HCT116 (cell line): ENCODE measurements around the gene TAS1R1. TPM values are rescaled to one million over a fixed set of nuclear protein-coding genes. Genes with fewer than 3 reads are reported as not detected.

Experiments
- ATAC-seq: fragments of 200-7000 bp; cut with Tn5 transposase; 2 replicates; pipeline ENCODE4 v1.9.1; 2020; ENCODE audit warnings: mild to moderate bottlenecking, moderate library complexity
- BruUV-seq: library from RNA; stranded (reverse); fragments of 400-500 nt; replicated peaks from 2 replicates; lab custom pipeline; 2021; lab: Mats Ljungman, UMichigan
- CTCF ChIA-PET: fragments of 300-600 bp; sonication (Branson Sonifier 250); formaldehyde crosslinking; loops from one replicate; lab custom pipeline; 2021; ENCODE audit warnings: antibody characterized with exemption; lab: Charles Lee
- POLR2A ChIA-PET: fragments of 300-600, 350-600 bp; sonication (Branson Sonifier 250); formaldehyde crosslinking; loops from one replicate; lab custom pipeline; 2021; ENCODE audit warnings: antibody characterized with exemption; lab: Charles Lee
- RAD21 ChIA-PET, 2 experiments: fragments of 300-600 bp; sonication (Branson Sonifier 250); formaldehyde crosslinking; loops; one replicate each; lab custom pipeline; 2023; ENCODE audit warnings: low total read pairs in 2 of 2; ENCODE audit not compliant: uncharacterized antibody in 2 of 2, unreplicated experiment in 2 of 2, low non-redundant PET in 1 of 2; lab: Charles Lee
- DNase-seq: peaks from one replicate; pipeline ENCODE4 v3.0.0-alpha.2; 2010; ENCODE audit warnings: low read depth, low spot score
- H2AFZ ChIP-seq: fragments of 200-600 bp; shearing (Covaris generic), sonication (generic); 2 replicates; pipeline ENCODE4 v1.6.1; 2017; ENCODE audit warnings: low read depth, mixed run types, mixed read lengths, antibody characterized with exemption, low read length; ENCODE audit not compliant: poor library complexity, severe bottlenecking
- H3K27ac ChIP-seq: 2 replicates; pipeline ENCODE4 v1.5.1; 2012; ENCODE audit warnings: low read depth, low read length
- H3K27me3 ChIP-seq: fragments of 200-600 bp; sonication (generic); 2 replicates; pipeline ENCODE4 v1.6.1; 2016; ENCODE audit warnings: mixed run types, low read length, mixed read lengths; ENCODE audit not compliant: insufficient read depth
- H3K36me3 ChIP-seq, 2 experiments: fragments of 200-500 bp in 1 of 2; fragments of 200-600 bp in 1 of 2; sonication (Bioruptor generic) in 1 of 2; sonication (generic) in 1 of 2; 2 replicates each; pipeline versions ENCODE4 v1.5.1 to v1.6.1; 2014 to 2016; ENCODE audit warnings: low read length in 2 of 2, inconsistent platforms in 1 of 2, mixed read lengths in 1 of 2, mixed run types in 1 of 2; ENCODE audit not compliant: insufficient read depth in 2 of 2, control insufficient read depth in 1 of 2
- H3K4me1 ChIP-seq, 2 experiments: fragments of 200-600 bp in 1 of 2; sonication (generic) in 1 of 2; 2 replicates each; pipeline versions ENCODE4 v1.5.1 to v1.6.1; 2012 to 2017; ENCODE audit warnings: low read length in 2 of 2, inconsistent platforms in 1 of 2, mild to moderate bottlenecking in 1 of 2, mixed read lengths in 1 of 2, mixed run types in 1 of 2, moderate library complexity in 1 of 2; ENCODE audit not compliant: insufficient read depth in 2 of 2, control insufficient read depth in 1 of 2
- H3K4me2 ChIP-seq: fragments of 200-600 bp; sonication (generic); 2 replicates; pipeline ENCODE4 v1.6.1; 2017; ENCODE audit warnings: mixed run types, low read length, mixed read lengths
- H3K4me3 ChIP-seq, 2 experiments: fragments of 200-600 bp in 1 of 2; sonication (generic) in 1 of 2; replicated peaks in 1 of 2; 2 replicates each; pipeline ENCODE4 v1.5.1; 2011 to 2016; ENCODE audit warnings: low read length in 2 of 2, control low read depth in 1 of 2, low read depth in 1 of 2, mild to moderate bottlenecking in 1 of 2, mixed read lengths in 1 of 2, mixed run types in 1 of 2
- H3K79me2 ChIP-seq: fragments of 200-600 bp; sonication (generic); 2 replicates; pipeline ENCODE4 v1.6.1; 2017; ENCODE audit warnings: mild to moderate bottlenecking, mixed run types, low read length, moderate library complexity, mixed read lengths; ENCODE audit not compliant: insufficient read depth
- H3K9ac ChIP-seq: fragments of 200-600 bp; sonication (generic); 2 replicates; pipeline ENCODE4 v1.6.1; 2016; ENCODE audit warnings: low read length, mixed read lengths
- H3K9me2 ChIP-seq: fragments of 200-600 bp; sonication (generic), shearing (Covaris generic); 2 replicates; pipeline ENCODE4 v1.6.1; 2017; ENCODE audit warnings: mixed run types, mild to moderate bottlenecking, moderate library complexity; ENCODE audit not compliant: insufficient read depth
- H3K9me3 ChIP-seq, 2 experiments: fragments of 200-500 bp in 1 of 2; fragments of 200-600 bp in 1 of 2; sonication (Bioruptor generic) in 1 of 2; sonication (generic) in 1 of 2; 2 replicates each; pipeline ENCODE4 v1.6.1; 2014 to 2017; ENCODE audit warnings: low read length in 2 of 2, mixed read lengths in 2 of 2, inconsistent platforms in 1 of 2, low read depth in 1 of 2, mild to moderate bottlenecking in 1 of 2, mixed run types in 1 of 2, moderate library complexity in 1 of 2; ENCODE audit not compliant: control insufficient read depth in 1 of 2, insufficient read depth in 1 of 2
- H4K20me1 ChIP-seq: fragments of 200-600 bp; sonication (generic), shearing (Covaris generic); 2 replicates; pipeline ENCODE4 v1.6.1; 2017; ENCODE audit warnings: mixed run types, mild to moderate bottlenecking, moderate library complexity; ENCODE audit not compliant: insufficient read depth
- CBX3 ChIP-seq: IDR thresholded peaks from 2 replicates; pipeline ENCODE4 v1.6.1; 2012; ENCODE audit warnings: low read depth
- CEBPB ChIP-seq: IDR thresholded peaks from 2 replicates; pipeline ENCODE4 v1.6.1; 2012; ENCODE audit warnings: low read depth
- EGR1 ChIP-seq: IDR thresholded peaks from 2 replicates; pipeline ENCODE4 v1.6.1; 2012; ENCODE audit warnings: low read depth
- EZH2 ChIP-seq: fragments of 200-600 bp; sonication (generic); IDR thresholded peaks from 2 replicates; pipeline ENCODE4 v1.6.1; 2017; ENCODE audit warnings: antibody characterized with exemption, mixed run types
- EZH2phosphoT487 ChIP-seq: fragments of 200-600 bp; IDR thresholded peaks from 2 replicates; pipeline ENCODE4 v1.6.1; 2018; ENCODE audit warnings: antibody characterized with exemption, borderline replicate concordance
- FOSL1 ChIP-seq: IDR thresholded peaks from 2 replicates; pipeline ENCODE4 v1.6.1; 2012; ENCODE audit warnings: low read depth
- JUND ChIP-seq: IDR thresholded peaks from 2 replicates; pipeline ENCODE4 v1.6.1; 2012
- POLR2A ChIP-seq: IDR thresholded peaks from 2 replicates; pipeline ENCODE4 v1.7.0; 2011; ENCODE audit warnings: borderline replicate concordance; ENCODE audit not compliant: insufficient read depth, insufficient read length; ENCODE audit errors: extremely low read depth
- POLR2AphosphoS5 ChIP-seq: IDR thresholded peaks from 2 replicates; pipeline ENCODE4 v1.6.1; 2011; ENCODE audit warnings: mild to moderate bottlenecking, low read depth, low read length, moderate library complexity
- SIN3A ChIP-seq: IDR thresholded peaks from 2 replicates; pipeline ENCODE4 v1.6.1; 2012; ENCODE audit warnings: low read depth
- SRF ChIP-seq: IDR thresholded peaks from 2 replicates; pipeline ENCODE4 v1.6.1; 2012; ENCODE audit warnings: low read depth
- TCF7L2 ChIP-seq: IDR thresholded peaks from 2 replicates; pipeline ENCODE4 v1.7.0; 2011; ENCODE audit warnings: borderline replicate concordance, inconsistent platforms; ENCODE audit not compliant: insufficient read depth, insufficient read length; ENCODE audit errors: extremely low read depth
- YY1 ChIP-seq: IDR thresholded peaks from 2 replicates; pipeline ENCODE4 v1.6.1; 2011; ENCODE audit warnings: low read length, low read depth, moderate library complexity, mild to moderate bottlenecking; ENCODE audit not compliant: insufficient replicate concordance; ENCODE audit errors: extremely low read depth
- intact Hi-C: fragments of 100-400 bp; cut with micrococcal nuclease; formaldehyde crosslinking; loops from 2 replicates; pipeline ENCODE4 v1.10.0; 2022
- total RNA-seq: library from RNA; stranded (reverse); gene quantifications from one replicate; pipeline ENCODE4 v1.2.1, GENCODE V29; 2021; ENCODE audit not compliant: unreplicated experiment
- TF ChIP-seq, protein P1 (sequence below): IDR thresholded peaks from 2 replicates; pipeline ENCODE4 v1.6.1; 2012
- TF ChIP-seq, protein P2 (sequence below), 3 experiments: fragments of 200-600 bp in 1 of 3; sonication (generic) in 1 of 3; IDR thresholded peaks in 2 of 3; conservative IDR thresholded peaks in 1 of 3; 2 replicates each; pipeline ENCODE4 v1.5.1; 2012 to 2017; ENCODE audit warnings: low read depth in 2 of 3, low read length in 2 of 3, antibody characterized with exemption in 1 of 3, borderline replicate concordance in 1 of 3, control low read depth in 1 of 3, mild to moderate bottlenecking in 1 of 3, mixed read lengths in 1 of 3, mixed run types in 1 of 3, moderate library complexity in 1 of 3; ENCODE audit not compliant: insufficient read depth in 1 of 3
- TF ChIP-seq, protein P3 (sequence below): IDR thresholded peaks from 2 replicates; pipeline ENCODE4 v1.6.1; 2012

Gene TAS1R1
- total RNA-seq, 1 experiment from 2014 or later: not detected

DNA sequence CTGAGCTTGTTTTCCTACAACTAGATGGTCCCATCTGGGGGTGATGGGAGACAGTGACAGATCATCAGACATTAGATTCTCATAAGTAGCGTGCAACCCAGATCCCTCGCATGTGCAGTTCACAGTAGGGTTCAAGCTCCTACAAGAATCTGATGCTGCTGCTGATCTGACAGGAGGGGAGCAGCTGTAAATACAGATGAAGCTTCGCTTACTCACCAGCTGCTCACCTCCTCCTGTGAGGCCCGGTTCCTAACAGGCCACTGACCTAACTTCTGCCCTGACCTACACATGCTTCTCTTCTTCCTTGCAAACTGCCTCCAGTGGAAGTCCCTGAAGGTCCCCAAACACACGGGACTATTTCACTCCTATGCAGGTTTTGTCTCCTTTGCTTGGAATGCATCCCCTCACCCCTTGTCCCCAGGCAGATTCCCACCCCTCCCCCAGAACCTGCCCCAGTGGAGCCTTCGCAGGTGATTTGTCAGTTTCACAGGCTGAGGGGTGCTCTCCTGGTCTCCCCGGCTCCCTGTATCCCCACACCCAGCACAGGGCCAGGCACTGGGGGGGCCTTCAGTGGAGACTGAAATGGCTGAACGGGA is 19.0 kb downstream of the TAS1R1 start:
- TF ChIP-seq, protein P1, sequence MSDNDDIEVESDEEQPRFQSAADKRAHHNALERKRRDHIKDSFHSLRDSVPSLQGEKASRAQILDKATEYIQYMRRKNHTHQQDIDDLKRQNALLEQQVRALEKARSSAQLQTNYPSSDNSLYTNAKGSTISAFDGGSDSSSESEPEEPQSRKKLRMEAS: no peak
- no peak for TF ChIP-seq CEBPB
- no peak for TF ChIP-seq FOSL1
- TF ChIP-seq YY1: no peak
- no peak for TF ChIP-seq EZH2
- no peak for TF ChIP-seq SRF
- no peak for TF ChIP-seq EZH2phosphoT487
- Histone ChIP-seq H3K4me3 (no peak overlapping the region), H3K9me3 (no peaks in the 10 kb centered on the region), H4K20me1 (no peaks in the 10 kb centered on the region), H3K9me2 (no peaks in the 10 kb centered on the region), H2AFZ (no peak overlapping the region), H3K4me2 (no peak overlapping the region), H3K27me3 (peaks cover 5% of the 10 kb centered on the region; the same call in 1 of the 2 replicates), H3K4me1 (peaks cover under 1 to 2% of the 10 kb centered on the region in 2 experiments; a peak in 2 of 4 replicates), H3K27ac (no peak overlapping the region), H3K9ac (no peak overlapping the region), H3K36me3 (no peaks in the 10 kb centered on the region), H3K79me2 (no peaks in the 10 kb centered on the region)
- ATAC-seq (no peak), DNase-seq (no peak)
- no TSS peak for BruUV-seq
- ChIA-PET CTCF (no interaction called here), POLR2A (no interaction called here), RAD21 (no interaction called here)
- intact Hi-C loops: no loop called here

DNA sequence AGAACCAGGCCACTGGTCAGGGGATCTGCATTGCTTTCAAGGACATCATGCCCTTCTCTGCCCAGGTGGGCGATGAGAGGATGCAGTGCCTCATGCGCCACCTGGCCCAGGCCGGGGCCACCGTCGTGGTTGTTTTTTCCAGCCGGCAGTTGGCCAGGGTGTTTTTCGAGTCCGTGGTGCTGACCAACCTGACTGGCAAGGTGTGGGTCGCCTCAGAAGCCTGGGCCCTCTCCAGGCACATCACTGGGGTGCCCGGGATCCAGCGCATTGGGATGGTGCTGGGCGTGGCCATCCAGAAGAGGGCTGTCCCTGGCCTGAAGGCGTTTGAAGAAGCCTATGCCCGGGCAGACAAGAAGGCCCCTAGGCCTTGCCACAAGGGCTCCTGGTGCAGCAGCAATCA is 19.7 kb downstream of the TAS1R1 start:
- intact Hi-C loops: no loop called here
- no peak overlapping the region for H2AFZ ChIP-seq
- H3K9me2 ChIP-seq: no peaks in the 10 kb centered on the region
- RAD21 ChIA-PET: no interaction called here
- H3K79me2 ChIP-seq: no peaks in the 10 kb centered on the region
- no peak for DNase-seq
- no peak overlapping the region for H3K4me3 ChIP-seq
- TF ChIP-seq, protein P2, sequence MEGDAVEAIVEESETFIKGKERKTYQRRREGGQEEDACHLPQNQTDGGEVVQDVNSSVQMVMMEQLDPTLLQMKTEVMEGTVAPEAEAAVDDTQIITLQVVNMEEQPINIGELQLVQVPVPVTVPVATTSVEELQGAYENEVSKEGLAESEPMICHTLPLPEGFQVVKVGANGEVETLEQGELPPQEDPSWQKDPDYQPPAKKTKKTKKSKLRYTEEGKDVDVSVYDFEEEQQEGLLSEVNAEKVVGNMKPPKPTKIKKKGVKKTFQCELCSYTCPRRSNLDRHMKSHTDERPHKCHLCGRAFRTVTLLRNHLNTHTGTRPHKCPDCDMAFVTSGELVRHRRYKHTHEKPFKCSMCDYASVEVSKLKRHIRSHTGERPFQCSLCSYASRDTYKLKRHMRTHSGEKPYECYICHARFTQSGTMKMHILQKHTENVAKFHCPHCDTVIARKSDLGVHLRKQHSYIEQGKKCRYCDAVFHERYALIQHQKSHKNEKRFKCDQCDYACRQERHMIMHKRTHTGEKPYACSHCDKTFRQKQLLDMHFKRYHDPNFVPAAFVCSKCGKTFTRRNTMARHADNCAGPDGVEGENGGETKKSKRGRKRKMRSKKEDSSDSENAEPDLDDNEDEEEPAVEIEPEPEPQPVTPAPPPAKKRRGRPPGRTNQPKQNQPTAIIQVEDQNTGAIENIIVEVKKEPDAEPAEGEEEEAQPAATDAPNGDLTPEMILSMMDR (IDR thresholded peaks at IDR 0.05 in 2 of 3, conservative IDR thresholded peaks at IDR 0.05 in 1 of 3; ENCODE audit: borderline replicate concordance in 1 of 3, insufficient read depth in 1 of 3, low read depth in 2 of 3, low read length in 2 of 3): no peak
- TF ChIP-seq EGR1: no peak
- no peak for TF ChIP-seq POLR2AphosphoS5
- TF ChIP-seq YY1: no peak
- no peak for TF ChIP-seq TCF7L2
- no peak for TF ChIP-seq EZH2phosphoT487
- TF ChIP-seq CBX3: no peak
- no peak for TF ChIP-seq POLR2A
- no peak for TF ChIP-seq JUND
- TF ChIP-seq, protein P3, sequence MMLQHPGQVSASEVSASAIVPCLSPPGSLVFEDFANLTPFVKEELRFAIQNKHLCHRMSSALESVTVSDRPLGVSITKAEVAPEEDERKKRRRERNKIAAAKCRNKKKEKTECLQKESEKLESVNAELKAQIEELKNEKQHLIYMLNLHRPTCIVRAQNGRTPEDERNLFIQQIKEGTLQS: no peak
- TF ChIP-seq SIN3A: no peak
- TF ChIP-seq, all 23 proteins: peak for 0
- ChIA-PET POLR2A (no interaction called here), CTCF (no interaction called here)
- ATAC-seq: no peak
- peaks cover 6 to 7% of the 10 kb centered on the region in 2 experiments for H3K4me1 ChIP-seq
- H3K9ac ChIP-seq: no peak overlapping the region
- no peak overlapping the region for H3K27ac ChIP-seq
- H4K20me1 ChIP-seq: no peaks in the 10 kb centered on the region
- H3K36me3 ChIP-seq: no peaks in the 10 kb centered on the region
- peaks cover 5% of the 10 kb centered on the region; the same call in 1 of the 2 replicates for H3K27me3 ChIP-seq
- no TSS peak for BruUV-seq
- H3K9me3 ChIP-seq: no peaks in the 10 kb centered on the region
- no peak overlapping the region for H3K4me2 ChIP-seq
